Lower lobe of right lung (tissue), 2 donors: ENCODE data around the gene RUNX1. TPM values are rescaled to one million over a fixed set of nuclear protein-coding genes. Genes with fewer than 3 reads are reported as not detected.

ENCODE experiments used
- ATAC-seq, 2 donors: fragments of 200-7000 bp; cut with Tn5 transposase; one replicate each; pipeline ENCODE4 v1.9.1; 2020 to 2022; ENCODE audit warnings: mild to moderate bottlenecking in 2 of 2, moderate library complexity in 2 of 2
- DNase-seq: peaks from one replicate; pipeline ENCODE4 v3.0.0-alpha.2; 2020
- H3K27ac ChIP-seq: fragments of 200-600 bp; one replicate; pipeline ENCODE4 v1.8.0; 2022
- H3K27me3 ChIP-seq: fragments of 200-600 bp; one replicate; pipeline ENCODE4 v1.8.0; 2022; ENCODE audit warnings: low read depth
- H3K36me3 ChIP-seq: fragments of 200-600 bp; one replicate; pipeline ENCODE4 v1.8.0; 2022; ENCODE audit warnings: mild to moderate bottlenecking
- H3K4me1 ChIP-seq: fragments of 200-600 bp; one replicate; pipeline ENCODE4 v1.8.0; 2022
- H3K4me3 ChIP-seq: fragments of 200-600 bp; one replicate; pipeline ENCODE4 v1.8.0; 2022; ENCODE audit warnings: mild to moderate bottlenecking
- H3K9me3 ChIP-seq: fragments of 200-600 bp; one replicate; pipeline ENCODE4 v1.8.0; 2022
- intact Hi-C: fragments of 100-400 bp; cut with DNase I; formaldehyde crosslinking; loops from one replicate; pipeline ENCODE4 v1.11.0; 2022
- total RNA-seq: library from RNA; stranded (reverse); fragmentation: NEBNext Ultra II Directional; extraction: Animal tissue kit (Norgen Biotek cat#: 25700); gene quantifications from one replicate; pipeline ENCODE4 v1.2.1, GENCODE V29; 2021
- TF ChIP-seq, protein P1 (sequence below): fragments of 200-600 bp; IDR thresholded peaks from one replicate; pipeline ENCODE4 v1.8.0; 2022; ENCODE audit warnings: antibody characterized with exemption, mild to moderate bottlenecking
- donor health status: DM: no; HTN: yes; CAD: no; lungs with severe emphysema.

RUNX1 gene
- total RNA-seq, 1 donor from 2014 or later = 110 TPM

DNA sequence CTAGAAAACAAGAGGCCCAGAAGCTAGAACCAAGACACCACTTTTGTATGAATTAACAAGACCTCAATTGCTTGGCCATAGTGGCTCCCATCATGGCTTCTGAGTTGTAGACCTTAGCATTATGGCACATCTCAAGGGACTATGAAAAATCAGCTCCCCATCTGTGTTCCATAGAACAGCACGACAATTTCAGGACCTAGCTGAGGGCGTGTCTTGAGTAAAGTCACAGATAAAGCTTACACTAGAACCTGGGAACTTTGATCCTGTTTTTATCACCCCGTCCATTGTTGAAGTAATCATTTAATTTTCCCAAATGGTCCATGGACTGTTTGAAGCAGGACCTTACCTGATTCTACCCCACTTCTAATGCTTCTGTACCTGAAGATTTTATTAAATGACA, 44.8 kb downstream of the RUNX1 start:
- H3K36me3 ChIP-seq = no peaks in the 10 kb centered on the region
- peaks cover 4% of the 10 kb centered on the region for H3K4me1 ChIP-seq
- intact Hi-C loops = no loop called here
- no peaks in the 10 kb centered on the region for H3K27me3 ChIP-seq
- no peak overlapping the region for H3K4me3 ChIP-seq
- H3K9me3 ChIP-seq = no peaks in the 10 kb centered on the region
- H3K27ac ChIP-seq = no peak overlapping the region
- DNase-seq (no peak), ATAC-seq (no peak)
- TF ChIP-seq, protein P1, sequence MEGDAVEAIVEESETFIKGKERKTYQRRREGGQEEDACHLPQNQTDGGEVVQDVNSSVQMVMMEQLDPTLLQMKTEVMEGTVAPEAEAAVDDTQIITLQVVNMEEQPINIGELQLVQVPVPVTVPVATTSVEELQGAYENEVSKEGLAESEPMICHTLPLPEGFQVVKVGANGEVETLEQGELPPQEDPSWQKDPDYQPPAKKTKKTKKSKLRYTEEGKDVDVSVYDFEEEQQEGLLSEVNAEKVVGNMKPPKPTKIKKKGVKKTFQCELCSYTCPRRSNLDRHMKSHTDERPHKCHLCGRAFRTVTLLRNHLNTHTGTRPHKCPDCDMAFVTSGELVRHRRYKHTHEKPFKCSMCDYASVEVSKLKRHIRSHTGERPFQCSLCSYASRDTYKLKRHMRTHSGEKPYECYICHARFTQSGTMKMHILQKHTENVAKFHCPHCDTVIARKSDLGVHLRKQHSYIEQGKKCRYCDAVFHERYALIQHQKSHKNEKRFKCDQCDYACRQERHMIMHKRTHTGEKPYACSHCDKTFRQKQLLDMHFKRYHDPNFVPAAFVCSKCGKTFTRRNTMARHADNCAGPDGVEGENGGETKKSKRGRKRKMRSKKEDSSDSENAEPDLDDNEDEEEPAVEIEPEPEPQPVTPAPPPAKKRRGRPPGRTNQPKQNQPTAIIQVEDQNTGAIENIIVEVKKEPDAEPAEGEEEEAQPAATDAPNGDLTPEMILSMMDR = no peak

DNA sequence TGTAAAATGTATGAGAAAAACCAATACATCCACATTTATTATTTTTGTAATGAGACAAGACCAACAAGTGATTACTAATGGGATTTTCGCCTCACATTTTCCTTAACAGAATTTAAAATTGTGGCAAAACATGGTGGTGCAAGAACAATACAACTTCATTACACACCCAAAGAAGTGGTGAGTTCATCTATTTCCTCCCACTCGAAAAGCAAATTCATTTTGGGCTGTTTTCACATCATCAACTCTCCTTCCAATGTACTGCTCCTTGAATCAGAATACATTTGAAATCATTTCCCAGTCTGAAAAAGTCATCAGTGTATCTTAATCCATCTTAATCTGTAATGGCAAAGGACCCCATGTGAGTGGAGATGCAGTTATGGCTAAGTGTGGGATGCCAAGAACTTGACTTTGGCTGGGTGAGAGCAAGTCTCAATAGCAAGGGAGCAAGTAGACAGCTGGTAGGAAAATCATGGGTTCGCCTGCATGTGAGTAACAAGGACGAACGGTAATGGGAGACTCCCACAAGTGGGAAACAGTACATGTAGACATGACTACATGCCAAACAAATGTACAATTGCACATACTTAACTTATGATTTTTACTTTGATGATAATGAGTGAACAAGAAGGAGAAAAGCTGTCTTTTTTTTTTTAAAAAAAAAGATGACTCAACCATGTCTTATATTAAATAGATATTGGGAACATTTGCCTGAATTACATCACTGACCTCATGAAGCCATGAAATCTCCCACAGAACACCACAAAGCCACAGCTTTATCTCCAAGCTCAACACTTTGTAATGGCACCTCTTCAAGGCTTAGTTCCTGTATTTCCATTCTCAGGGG, 46.0 kb downstream of the RUNX1 start:
- no peak for DNase-seq
- H3K27ac ChIP-seq = no peak overlapping the region
- no peak for ATAC-seq
- no peaks in the 10 kb centered on the region for H3K36me3 ChIP-seq
- H3K9me3 ChIP-seq = no peaks in the 10 kb centered on the region
- H3K4me1 ChIP-seq = peaks cover 10% of the 10 kb centered on the region
- no peaks in the 10 kb centered on the region for H3K27me3 ChIP-seq
- intact Hi-C loops = no loop called here
- TF ChIP-seq, protein P1 = no peak
- H3K4me3 ChIP-seq = no peak overlapping the region

DNA sequence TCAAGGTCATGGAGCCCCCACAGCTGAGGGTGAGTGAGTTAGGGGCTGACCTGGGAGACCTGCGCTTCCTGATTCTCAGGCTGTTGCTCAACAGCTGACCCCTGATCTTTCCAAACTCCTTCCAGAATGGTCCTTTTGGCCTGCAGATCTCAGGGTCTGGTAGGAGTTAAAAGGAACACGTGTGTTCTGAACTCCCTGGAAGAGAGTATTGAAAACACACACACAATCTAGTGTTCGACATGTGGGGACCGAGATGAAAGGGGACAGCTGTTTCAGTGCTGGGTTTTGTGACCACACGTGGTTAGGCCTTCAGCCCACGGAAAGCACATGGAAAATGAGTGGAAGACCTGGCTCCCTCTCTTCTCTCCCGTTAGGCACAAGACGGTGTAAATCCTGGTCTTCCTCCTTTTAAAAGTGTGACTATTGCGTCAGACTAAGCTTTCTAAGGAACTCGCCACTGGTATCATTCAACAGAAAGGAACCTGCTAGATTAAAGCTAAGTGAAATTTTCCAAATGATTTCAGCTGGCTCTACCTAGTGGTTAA, 49.6 kb downstream of the RUNX1 start:
- Histone ChIP-seq H3K4me1 (peaks cover 31% of the 10 kb centered on the region), H3K27me3 (no peaks in the 10 kb centered on the region), H3K27ac (no peak overlapping the region), H3K4me3 (no peak overlapping the region), H3K36me3 (no peaks in the 10 kb centered on the region), H3K9me3 (no peaks in the 10 kb centered on the region)
- ATAC-seq (no peak), DNase-seq (no peak)
- intact Hi-C loops = no loop called here
- TF ChIP-seq, protein P1 = no peak

DNA sequence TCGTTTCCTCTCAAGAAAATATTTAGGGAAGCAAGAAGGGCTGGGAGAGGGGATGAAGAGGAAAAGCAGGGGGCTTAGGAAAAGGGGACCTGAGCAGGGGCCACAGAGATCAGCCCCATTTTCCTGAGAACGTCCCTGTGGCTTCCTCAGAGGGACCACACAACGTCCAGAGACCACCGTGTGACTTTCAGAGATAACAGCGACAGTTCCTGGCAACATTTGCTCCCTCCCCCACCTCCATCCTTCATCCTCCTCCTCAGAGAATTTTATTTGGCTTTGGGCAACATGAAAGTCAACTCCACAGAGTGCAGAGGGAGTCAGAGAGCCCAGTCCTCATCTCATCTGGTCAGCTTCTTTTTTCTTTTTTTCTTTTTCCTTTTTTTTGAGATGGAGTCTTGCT, 50.9 kb downstream of the RUNX1 start:
- no peak overlapping the region for H3K27ac ChIP-seq

DNA sequence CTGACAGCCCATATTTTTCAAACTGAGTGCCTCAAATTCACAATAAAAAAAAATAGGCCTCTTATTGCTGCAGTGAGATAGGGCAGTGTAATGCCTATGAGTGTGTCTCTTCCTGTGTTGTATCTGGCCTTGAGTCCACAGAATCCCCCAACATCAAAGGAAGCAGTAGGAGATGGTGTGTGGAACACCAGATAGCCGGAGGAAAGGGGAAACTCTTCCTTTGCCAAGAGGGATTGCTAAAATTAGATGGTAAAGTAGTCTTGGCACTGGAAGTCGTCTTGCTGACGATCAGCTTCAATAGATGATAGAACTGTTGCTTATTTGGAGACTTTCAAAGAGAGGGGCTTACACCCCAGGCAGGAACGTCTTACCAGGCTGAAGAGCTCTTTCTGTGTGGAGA, 51.8 kb downstream of the RUNX1 start:
- H3K9me3 ChIP-seq = no peaks in the 10 kb centered on the region
- ATAC-seq = no peak
- intact Hi-C loops = no loop called here
- no peaks in the 10 kb centered on the region for H3K36me3 ChIP-seq
- H3K4me1 ChIP-seq = peaks cover 31% of the 10 kb centered on the region
- H3K27me3 ChIP-seq = no peaks in the 10 kb centered on the region
- TF ChIP-seq, protein P1 = no peak
- H3K27ac ChIP-seq = no peak overlapping the region
- no peak overlapping the region for H3K4me3 ChIP-seq
- DNase-seq = no peak

More for the DNA sequence above, 50.9 kb downstream of the RUNX1 start:
- intact Hi-C loops = no loop called here
- peaks cover 31% of the 10 kb centered on the region for H3K4me1 ChIP-seq
- no peaks in the 10 kb centered on the region for H3K36me3 ChIP-seq
- H3K27me3 ChIP-seq = no peaks in the 10 kb centered on the region
- DNase-seq = no peak
- no peak for ATAC-seq
- TF ChIP-seq, protein P1 = no peak
- H3K9me3 ChIP-seq = no peaks in the 10 kb centered on the region
- no peak overlapping the region for H3K4me3 ChIP-seq
